WTC11 (cell line): ENCODE results near the gene STYK1. TPM values are rescaled to one million over a fixed set of nuclear protein-coding genes. Genes with fewer than 3 reads are reported as not detected.
A peak's percentile ranks its signal among the peaks of the same experiment; 100 is the strongest.

Source experiments
- ATAC-seq: fragments of 200-7000 bp; cut with Tn5 transposase; 2 replicates; pipeline ENCODE4 v1.10.0; 2021; ENCODE audit warnings: mild to moderate bottlenecking, moderate library complexity
- CTCF ChIA-PET: fragments of 300-600 bp; sonication (Branson Sonifier 250); formaldehyde crosslinking; loops from one replicate; lab custom pipeline; 2021; ENCODE audit warnings: antibody characterized with exemption; lab: Charles Lee
- POLR2A ChIA-PET: fragments of 350-600 bp; sonication (Branson Sonifier 250); formaldehyde crosslinking; loops from one replicate; lab custom pipeline; 2021; ENCODE audit warnings: antibody characterized with exemption; lab: Charles Lee
- DNase-seq: peaks from one replicate; pipeline ENCODE4 v3.0.0; 2021; ENCODE audit warnings: low spot score
- H3K27ac Mint-ChIP-seq: 2 replicates; pipeline ENCODE4 v1.8.0; 2021; ENCODE audit warnings: mixed read lengths
- H3K27me3 Mint-ChIP-seq: 2 replicates; pipeline ENCODE4 v1.8.0; 2021; ENCODE audit warnings: low read depth, mild to moderate bottlenecking, moderate library complexity, mixed read lengths
- H3K36me3 Mint-ChIP-seq: 2 replicates; pipeline ENCODE4 v1.8.0; 2021; ENCODE audit warnings: mixed read lengths
- H3K4me1 Mint-ChIP-seq: 2 replicates; pipeline ENCODE4 v1.8.0; 2022; ENCODE audit warnings: mixed read lengths
- H3K4me3 Mint-ChIP-seq: 2 replicates; pipeline ENCODE4 v1.8.0; 2021; ENCODE audit warnings: mild to moderate bottlenecking, moderate library complexity, mixed read lengths
- H3K9me3 Mint-ChIP-seq: 2 replicates; pipeline ENCODE4 v1.8.0; 2021; ENCODE audit warnings: mixed read lengths
- ATF1 ChIP-seq: sonication (generic); formaldehyde crosslinking; IDR thresholded peaks from 2 replicates; pipeline ENCODE4 v1.8.1; 2023; ENCODE audit warnings: mild to moderate bottlenecking, moderate library complexity, missing genetic modification reagents
- CBFB ChIP-seq: sonication (generic); formaldehyde crosslinking; IDR thresholded peaks from 2 replicates; pipeline ENCODE4 v1.8.1; 2022; ENCODE audit warnings: mild to moderate bottlenecking, low read depth, missing genetic modification reagents
- CTCF ChIP-seq: fragments of 200-600 bp; IDR thresholded peaks from 2 replicates; pipeline ENCODE4 v1.8.0; 2022; ENCODE audit warnings: antibody characterized with exemption
- EMX1 ChIP-seq: fragments of 250-450 bp; sonication (Bioruptor Pico); IDR thresholded peaks from 2 replicates; pipeline ENCODE4 v1.8.0; 2021; ENCODE audit warnings: mild to moderate bottlenecking
- ETV6 ChIP-seq: sonication (generic); formaldehyde crosslinking; IDR thresholded peaks from 2 replicates; pipeline ENCODE4 v1.8.1; 2022; ENCODE audit warnings: mild to moderate bottlenecking, missing genetic modification reagents
- FOXJ3 ChIP-seq: sonication (generic); formaldehyde crosslinking; IDR thresholded peaks from 2 replicates; pipeline ENCODE4 v1.9.0; 2021; ENCODE audit warnings: missing genetic modification reagents, mild to moderate bottlenecking, borderline replicate concordance
- GABPB1 ChIP-seq: sonication (generic); formaldehyde crosslinking; IDR thresholded peaks from 2 replicates; pipeline ENCODE4 v1.8.1; 2023; ENCODE audit warnings: mild to moderate bottlenecking, missing genetic modification reagents
- HMGA2 ChIP-seq: fragments of 250-450 bp; sonication (Bioruptor Pico); IDR thresholded peaks from 2 replicates; pipeline ENCODE4 v1.4.0; 2021; ENCODE audit warnings: mild to moderate bottlenecking, moderate library complexity
- JUN ChIP-seq: sonication (generic); formaldehyde crosslinking; IDR thresholded peaks from 2 replicates; pipeline ENCODE4 v1.8.0; 2023; ENCODE audit warnings: mild to moderate bottlenecking, missing genetic modification reagents
- NR1H2 ChIP-seq: sonication (generic); formaldehyde crosslinking; IDR thresholded peaks from 2 replicates; pipeline ENCODE4 v1.9.0; 2021; ENCODE audit warnings: mild to moderate bottlenecking, moderate library complexity, missing genetic modification reagents
- OVOL2 ChIP-seq: fragments of 250-450 bp; sonication (Bioruptor Pico); IDR thresholded peaks from 2 replicates; pipeline ENCODE4 v1.9.0; 2021; ENCODE audit warnings: mild to moderate bottlenecking, borderline replicate concordance
- SMAD4 ChIP-seq: sonication (generic); formaldehyde crosslinking; IDR thresholded peaks from 2 replicates; pipeline ENCODE4 v1.8.0; 2022; ENCODE audit warnings: mild to moderate bottlenecking, missing genetic modification reagents
- ZBTB21 ChIP-seq: sonication (generic); formaldehyde crosslinking; IDR thresholded peaks from 2 replicates; pipeline ENCODE4 v1.8.1; 2023; ENCODE audit warnings: mild to moderate bottlenecking, missing genetic modification reagents, borderline replicate concordance
- ZNF219 ChIP-seq: sonication (generic); formaldehyde crosslinking; IDR thresholded peaks from 2 replicates; pipeline ENCODE4 v1.8.0; 2023; ENCODE audit warnings: missing genetic modification reagents, mild to moderate bottlenecking, borderline replicate concordance
- ZNF232 ChIP-seq: sonication (generic); formaldehyde crosslinking; IDR thresholded peaks from 2 replicates; pipeline ENCODE4 v1.8.0; 2022; ENCODE audit warnings: mild to moderate bottlenecking, missing genetic modification reagents
- ZNF416 ChIP-seq: fragments of 250-450 bp; sonication (Bioruptor Pico); IDR thresholded peaks from 2 replicates; pipeline ENCODE4 v1.9.0; 2021; ENCODE audit warnings: mild to moderate bottlenecking, inconsistent platforms
- ZNF423 ChIP-seq: fragments of 250-450 bp; sonication (Bioruptor Pico); IDR thresholded peaks from 2 replicates; pipeline ENCODE4 v2.1.2; 2022; ENCODE audit warnings: mild to moderate bottlenecking, moderate library complexity
- ZSCAN18 ChIP-seq: fragments of 250-450 bp; sonication (Bioruptor Pico); IDR thresholded peaks from 2 replicates; pipeline ENCODE4 v2.1.2; 2022; ENCODE audit warnings: mild to moderate bottlenecking, moderate library complexity
- total RNA-seq: library from RNA; stranded (reverse); gene quantifications from 3 replicates; pipeline ENCODE4 v1.2.3, GENCODE V29; 2021
- TF ChIP-seq, protein P1 (sequence below): sonication (generic); formaldehyde crosslinking; IDR thresholded peaks from 2 replicates; pipeline ENCODE4 v1.8.1; 2023; ENCODE audit warnings: mild to moderate bottlenecking, missing genetic modification reagents
- TF ChIP-seq, protein P2 (sequence below): fragments of 250-450 bp; sonication (Bioruptor Pico); IDR thresholded peaks from 2 replicates; pipeline ENCODE4 v1.9.0; 2021; ENCODE audit warnings: mild to moderate bottlenecking, borderline replicate concordance
- TF ChIP-seq, protein P3 (sequence below): sonication (generic); formaldehyde crosslinking; IDR thresholded peaks from 2 replicates; pipeline ENCODE4 v1.8.1; 2023; ENCODE audit warnings: mild to moderate bottlenecking, moderate library complexity, missing genetic modification reagents
- TF ChIP-seq, protein P4 (sequence below): sonication (generic); formaldehyde crosslinking; IDR thresholded peaks from 2 replicates; pipeline ENCODE4 v1.8.0; 2022; ENCODE audit warnings: mild to moderate bottlenecking, missing genetic modification reagents
- TF ChIP-seq, protein P5 (sequence below): sonication (generic); formaldehyde crosslinking; IDR thresholded peaks from 2 replicates; pipeline ENCODE4 v1.8.1; 2022; ENCODE audit warnings: mild to moderate bottlenecking, moderate library complexity, missing genetic modification reagents

Gene STYK1
- total RNA-seq, 1 experiment from 2014 or later: 1.6 TPM

- no peak for DNase-seq
- CTCF ChIA-PET: interaction anchor here (1.8 kb wide), 1 partner anchor 32 kb away, joined by 8 read pairs; no protein-coding TSS in a partner anchor
- Mint-ChIP-seq H3K27me3 (no peaks in the 10 kb centered on the region), H3K4me3 (peak overlapping the region; percentile 17), H3K36me3 (peaks cover 29% of the 10 kb centered on the region), H3K4me1 (peaks cover 54% of the 10 kb centered on the region), H3K27ac (peak overlapping the region; percentile 83), H3K9me3 (no peaks in the 10 kb centered on the region)
- ATAC-seq: no peak
- TF ChIP-seq, protein P1, sequence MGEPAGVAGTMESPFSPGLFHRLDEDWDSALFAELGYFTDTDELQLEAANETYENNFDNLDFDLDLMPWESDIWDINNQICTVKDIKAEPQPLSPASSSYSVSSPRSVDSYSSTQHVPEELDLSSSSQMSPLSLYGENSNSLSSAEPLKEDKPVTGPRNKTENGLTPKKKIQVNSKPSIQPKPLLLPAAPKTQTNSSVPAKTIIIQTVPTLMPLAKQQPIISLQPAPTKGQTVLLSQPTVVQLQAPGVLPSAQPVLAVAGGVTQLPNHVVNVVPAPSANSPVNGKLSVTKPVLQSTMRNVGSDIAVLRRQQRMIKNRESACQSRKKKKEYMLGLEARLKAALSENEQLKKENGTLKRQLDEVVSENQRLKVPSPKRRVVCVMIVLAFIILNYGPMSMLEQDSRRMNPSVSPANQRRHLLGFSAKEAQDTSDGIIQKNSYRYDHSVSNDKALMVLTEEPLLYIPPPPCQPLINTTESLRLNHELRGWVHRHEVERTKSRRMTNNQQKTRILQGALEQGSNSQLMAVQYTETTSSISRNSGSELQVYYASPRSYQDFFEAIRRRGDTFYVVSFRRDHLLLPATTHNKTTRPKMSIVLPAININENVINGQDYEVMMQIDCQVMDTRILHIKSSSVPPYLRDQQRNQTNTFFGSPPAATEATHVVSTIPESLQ (CRISPR knock-in tag): no peak
- TF ChIP-seq ZNF219 (CRISPR knock-in tag): no peak
- no peak for TF ChIP-seq EMX1 (CRISPR knock-in tag)
- TF ChIP-seq, protein P2, sequence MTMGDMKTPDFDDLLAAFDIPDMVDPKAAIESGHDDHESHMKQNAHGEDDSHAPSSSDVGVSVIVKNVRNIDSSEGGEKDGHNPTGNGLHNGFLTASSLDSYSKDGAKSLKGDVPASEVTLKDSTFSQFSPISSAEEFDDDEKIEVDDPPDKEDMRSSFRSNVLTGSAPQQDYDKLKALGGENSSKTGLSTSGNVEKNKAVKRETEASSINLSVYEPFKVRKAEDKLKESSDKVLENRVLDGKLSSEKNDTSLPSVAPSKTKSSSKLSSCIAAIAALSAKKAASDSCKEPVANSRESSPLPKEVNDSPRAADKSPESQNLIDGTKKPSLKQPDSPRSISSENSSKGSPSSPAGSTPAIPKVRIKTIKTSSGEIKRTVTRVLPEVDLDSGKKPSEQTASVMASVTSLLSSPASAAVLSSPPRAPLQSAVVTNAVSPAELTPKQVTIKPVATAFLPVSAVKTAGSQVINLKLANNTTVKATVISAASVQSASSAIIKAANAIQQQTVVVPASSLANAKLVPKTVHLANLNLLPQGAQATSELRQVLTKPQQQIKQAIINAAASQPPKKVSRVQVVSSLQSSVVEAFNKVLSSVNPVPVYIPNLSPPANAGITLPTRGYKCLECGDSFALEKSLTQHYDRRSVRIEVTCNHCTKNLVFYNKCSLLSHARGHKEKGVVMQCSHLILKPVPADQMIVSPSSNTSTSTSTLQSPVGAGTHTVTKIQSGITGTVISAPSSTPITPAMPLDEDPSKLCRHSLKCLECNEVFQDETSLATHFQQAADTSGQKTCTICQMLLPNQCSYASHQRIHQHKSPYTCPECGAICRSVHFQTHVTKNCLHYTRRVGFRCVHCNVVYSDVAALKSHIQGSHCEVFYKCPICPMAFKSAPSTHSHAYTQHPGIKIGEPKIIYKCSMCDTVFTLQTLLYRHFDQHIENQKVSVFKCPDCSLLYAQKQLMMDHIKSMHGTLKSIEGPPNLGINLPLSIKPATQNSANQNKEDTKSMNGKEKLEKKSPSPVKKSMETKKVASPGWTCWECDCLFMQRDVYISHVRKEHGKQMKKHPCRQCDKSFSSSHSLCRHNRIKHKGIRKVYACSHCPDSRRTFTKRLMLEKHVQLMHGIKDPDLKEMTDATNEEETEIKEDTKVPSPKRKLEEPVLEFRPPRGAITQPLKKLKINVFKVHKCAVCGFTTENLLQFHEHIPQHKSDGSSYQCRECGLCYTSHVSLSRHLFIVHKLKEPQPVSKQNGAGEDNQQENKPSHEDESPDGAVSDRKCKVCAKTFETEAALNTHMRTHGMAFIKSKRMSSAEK: no peak
- TF ChIP-seq CBFB: no peak
- TF ChIP-seq, protein P3, sequence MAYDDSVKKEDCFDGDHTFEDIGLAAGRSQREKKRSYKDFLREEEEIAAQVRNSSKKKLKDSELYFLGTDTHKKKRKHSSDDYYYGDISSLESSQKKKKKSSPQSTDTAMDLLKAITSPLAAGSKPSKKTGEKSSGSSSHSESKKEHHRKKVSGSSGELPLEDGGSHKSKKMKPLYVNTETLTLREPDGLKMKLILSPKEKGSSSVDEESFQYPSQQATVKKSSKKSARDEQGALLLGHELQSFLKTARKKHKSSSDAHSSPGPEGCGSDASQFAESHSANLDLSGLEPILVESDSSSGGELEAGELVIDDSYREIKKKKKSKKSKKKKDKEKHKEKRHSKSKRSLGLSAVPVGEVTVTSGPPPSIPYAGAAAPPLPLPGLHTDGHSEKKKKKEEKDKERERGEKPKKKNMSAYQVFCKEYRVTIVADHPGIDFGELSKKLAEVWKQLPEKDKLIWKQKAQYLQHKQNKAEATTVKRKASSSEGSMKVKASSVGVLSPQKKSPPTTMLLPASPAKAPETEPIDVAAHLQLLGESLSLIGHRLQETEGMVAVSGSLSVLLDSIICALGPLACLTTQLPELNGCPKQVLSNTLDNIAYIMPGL (CRISPR knock-in tag): no peak
- no peak for TF ChIP-seq CTCF
- TF ChIP-seq ETV6 (CRISPR knock-in tag): no peak
- no peak for TF ChIP-seq ZNF232
- no peak for TF ChIP-seq GABPB1 (CRISPR knock-in tag)
- no peak for TF ChIP-seq FOXJ3
- TF ChIP-seq ZNF423 (CRISPR knock-in tag): no peak
- TF ChIP-seq ZNF416 (CRISPR knock-in tag): no peak
- TF ChIP-seq NR1H2 (CRISPR knock-in tag): no peak
- TF ChIP-seq OVOL2 (CRISPR knock-in tag): no peak
- POLR2A ChIA-PET: interaction anchor here (0.8 kb wide), 1 partner anchor 100 kb away, joined by 3 read pairs; no protein-coding TSS in a partner anchor
Observed at GRCh38 chr12:10718279-10718821, 44.5 kb upstream of the STYK1 start.

DNA sequence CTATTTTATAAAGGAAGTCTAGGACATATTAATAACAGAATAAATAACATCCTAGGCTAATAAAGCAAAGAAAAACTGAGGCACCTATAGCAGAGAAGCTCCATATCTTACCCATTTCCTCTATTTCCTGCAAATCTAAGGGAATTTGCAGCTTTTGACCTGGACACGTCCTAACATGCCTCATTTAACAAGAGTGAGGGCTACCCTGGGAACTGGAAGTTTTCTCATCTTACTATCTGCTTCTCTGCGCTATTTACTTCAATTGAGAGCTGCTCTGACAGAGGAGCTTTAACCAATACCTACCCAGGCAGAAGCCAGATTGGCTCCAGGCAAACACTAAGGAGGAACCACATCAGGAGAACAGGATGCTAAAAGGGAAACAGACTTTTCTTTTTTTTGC, 43.6 kb upstream of the STYK1 start:
- Mint-ChIP-seq H3K27ac (peak overlapping the region; percentile 71), H3K4me1 (peaks cover 54% of the 10 kb centered on the region), H3K27me3 (no peaks in the 10 kb centered on the region), H3K9me3 (no peaks in the 10 kb centered on the region), H3K36me3 (peaks cover 38% of the 10 kb centered on the region), H3K4me3 (peak overlapping the region; percentile 22)
- ATAC-seq (peak; percentile 8; the same call in 1 of the 2 replicates), DNase-seq (no peak)
- ChIA-PET POLR2A (no interaction called here), CTCF (interaction anchor here (1.1 kb wide), 1 partner anchor 482 kb away, joined by 4 read pairs; no protein-coding TSS in a partner anchor)
- no peak for TF ChIP-seq ZNF416 (CRISPR knock-in tag)
- no peak for TF ChIP-seq ZBTB21 (CRISPR knock-in tag)
- TF ChIP-seq, protein P4, sequence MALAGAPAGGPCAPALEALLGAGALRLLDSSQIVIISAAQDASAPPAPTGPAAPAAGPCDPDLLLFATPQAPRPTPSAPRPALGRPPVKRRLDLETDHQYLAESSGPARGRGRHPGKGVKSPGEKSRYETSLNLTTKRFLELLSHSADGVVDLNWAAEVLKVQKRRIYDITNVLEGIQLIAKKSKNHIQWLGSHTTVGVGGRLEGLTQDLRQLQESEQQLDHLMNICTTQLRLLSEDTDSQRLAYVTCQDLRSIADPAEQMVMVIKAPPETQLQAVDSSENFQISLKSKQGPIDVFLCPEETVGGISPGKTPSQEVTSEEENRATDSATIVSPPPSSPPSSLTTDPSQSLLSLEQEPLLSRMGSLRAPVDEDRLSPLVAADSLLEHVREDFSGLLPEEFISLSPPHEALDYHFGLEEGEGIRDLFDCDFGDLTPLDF (CRISPR knock-in tag): no peak
- TF ChIP-seq ATF1 (CRISPR knock-in tag): no peak
- TF ChIP-seq HMGA2 (CRISPR knock-in tag): no peak
- no peak for TF ChIP-seq ZSCAN18 (CRISPR knock-in tag)
- TF ChIP-seq, protein P5, sequence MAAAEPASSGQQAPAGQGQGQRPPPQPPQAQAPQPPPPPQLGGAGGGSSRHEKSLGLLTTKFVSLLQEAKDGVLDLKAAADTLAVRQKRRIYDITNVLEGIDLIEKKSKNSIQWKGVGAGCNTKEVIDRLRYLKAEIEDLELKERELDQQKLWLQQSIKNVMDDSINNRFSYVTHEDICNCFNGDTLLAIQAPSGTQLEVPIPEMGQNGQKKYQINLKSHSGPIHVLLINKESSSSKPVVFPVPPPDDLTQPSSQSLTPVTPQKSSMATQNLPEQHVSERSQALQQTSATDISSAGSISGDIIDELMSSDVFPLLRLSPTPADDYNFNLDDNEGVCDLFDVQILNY: no peak
- TF ChIP-seq JUN (CRISPR knock-in tag): no peak
- no peak for TF ChIP-seq SMAD4
- TF ChIP-seq GABPB1 (CRISPR knock-in tag): no peak
